H9 (cell line): ENCODE measurements around the gene AMY2B. TPM values are rescaled to one million over a fixed set of nuclear protein-coding genes. Genes with fewer than 3 reads are reported as not detected.

ENCODE experiments used
- DNase-seq: peaks from one replicate; pipeline ENCODE4 v3.0.0-alpha.2; 2017
- H2AFZ ChIP-seq: one replicate; pipeline ENCODE4 v1.6.1; 2013; ENCODE audit warnings: mild to moderate bottlenecking, low read length, control low read depth, moderate library complexity
- H2AK5ac ChIP-seq: 2 replicates; pipeline ENCODE4 v1.6.1; 2013; ENCODE audit warnings: low read length, control low read depth, mixed read lengths; ENCODE audit not compliant: insufficient read length
- H2BK120ac ChIP-seq: one replicate; pipeline ENCODE4 v1.6.1; 2013; ENCODE audit warnings: low read depth, mild to moderate bottlenecking, low read length, control low read depth, inconsistent platforms; ENCODE audit not compliant: poor library complexity, severe bottlenecking
- H2BK12ac ChIP-seq: 2 replicates; pipeline ENCODE4 v1.6.1; 2013; ENCODE audit warnings: low read length, control low read depth, mixed read lengths, low read depth; ENCODE audit not compliant: insufficient read length
- H2BK15ac ChIP-seq: 2 replicates; pipeline ENCODE4 v1.6.1; 2013; ENCODE audit warnings: low read depth, low read length, control low read depth
- H2BK20ac ChIP-seq: one replicate; pipeline ENCODE4 v1.6.1; 2013; ENCODE audit warnings: low read depth, mild to moderate bottlenecking, low read length, control low read depth, inconsistent platforms; ENCODE audit not compliant: poor library complexity, severe bottlenecking
- H2BK5ac ChIP-seq: 2 replicates; pipeline ENCODE4 v1.6.1; 2013; ENCODE audit warnings: low read length, control low read depth, mixed read lengths; ENCODE audit not compliant: insufficient read length
- H3K14ac ChIP-seq: 2 replicates; pipeline ENCODE4 v1.6.1; 2013; ENCODE audit warnings: low read length, control low read depth; ENCODE audit not compliant: insufficient read depth
- H3K18ac ChIP-seq: 2 replicates; pipeline ENCODE4 v1.6.1; 2013; ENCODE audit warnings: low read depth, mild to moderate bottlenecking, mixed read lengths, low read length, control low read depth; ENCODE audit not compliant: insufficient read length
- H3K23ac ChIP-seq: 2 replicates; pipeline ENCODE4 v1.6.1; 2013; ENCODE audit warnings: low read length, control low read depth, mixed read lengths, low read depth; ENCODE audit not compliant: insufficient read length
- H3K23me2 ChIP-seq: 2 replicates; pipeline ENCODE4 v1.6.1; 2013; ENCODE audit warnings: low read depth, mild to moderate bottlenecking, mixed read lengths, low read length, control low read depth; ENCODE audit not compliant: insufficient read length, poor library complexity, severe bottlenecking
- H3K27ac ChIP-seq: 2 replicates; pipeline ENCODE4 v1.5.1; 2013; ENCODE audit warnings: low read length, control low read depth, mixed read lengths, low read depth; ENCODE audit not compliant: insufficient read length
- H3K27me3 ChIP-seq: 2 replicates; pipeline ENCODE4 v1.6.1; 2013; ENCODE audit warnings: low read length, control low read depth, inconsistent platforms; ENCODE audit not compliant: insufficient read depth
- H3K4ac ChIP-seq: 2 replicates; pipeline ENCODE4 v1.6.1; 2013; ENCODE audit warnings: low read depth, mild to moderate bottlenecking, control low read depth, inconsistent platforms, low read length, moderate library complexity
- H3K4me1 ChIP-seq: 2 replicates; pipeline ENCODE4 v1.6.1; 2013; ENCODE audit warnings: low read length, control low read depth, inconsistent platforms; ENCODE audit not compliant: insufficient read depth
- H3K4me2 ChIP-seq: 2 replicates; pipeline ENCODE4 v1.6.1; 2013; ENCODE audit warnings: low read length, control low read depth, mixed read lengths; ENCODE audit not compliant: insufficient read length, insufficient read depth
- H3K56ac ChIP-seq: 2 replicates; pipeline ENCODE4 v1.6.1; 2013; ENCODE audit warnings: low read depth, mild to moderate bottlenecking, mixed read lengths, low read length, control low read depth; ENCODE audit not compliant: insufficient read length
- H3K79me1 ChIP-seq: 2 replicates; pipeline ENCODE4 v1.6.1; 2013; ENCODE audit warnings: low read depth, mild to moderate bottlenecking, moderate library complexity, low read length, control low read depth, inconsistent platforms; ENCODE audit not compliant: insufficient read depth, poor library complexity, severe bottlenecking
- H3K79me2 ChIP-seq: 2 replicates; pipeline ENCODE4 v1.6.1; 2013; ENCODE audit warnings: low read length, control low read depth, inconsistent platforms; ENCODE audit not compliant: insufficient read depth
- H3K9ac ChIP-seq: 2 replicates; pipeline ENCODE4 v1.6.1; 2013; ENCODE audit warnings: low read length, control low read depth, mixed read lengths; ENCODE audit not compliant: insufficient read length; ENCODE audit errors: extremely low read depth
- H3K9me3 ChIP-seq: one replicate; pipeline ENCODE4 v1.6.1; 2013; ENCODE audit warnings: low read depth, low read length, inconsistent platforms; ENCODE audit not compliant: control insufficient read depth
- H3T11ph ChIP-seq: one replicate; pipeline ENCODE4 v1.6.1; 2013; ENCODE audit warnings: mild to moderate bottlenecking, low read length, control low read depth, inconsistent platforms
- H4K20me1 ChIP-seq: one replicate; pipeline ENCODE4 v1.6.1; 2013; ENCODE audit not compliant: control insufficient read depth, insufficient read length, insufficient read depth
- H4K5ac ChIP-seq: 2 replicates; pipeline ENCODE4 v1.6.1; 2013; ENCODE audit warnings: low read depth, mild to moderate bottlenecking, mixed read lengths, low read length, control low read depth; ENCODE audit not compliant: insufficient read length
- H4K8ac ChIP-seq: replicated peaks from 2 replicates; pipeline ENCODE4 v1.6.1; 2013; ENCODE audit warnings: low read length, control low read depth, mixed read lengths, low read depth; ENCODE audit not compliant: insufficient read length
- H4K91ac ChIP-seq: 2 replicates; pipeline ENCODE4 v1.6.1; 2013; ENCODE audit warnings: low read depth, mild to moderate bottlenecking, moderate library complexity, mixed read lengths, low read length, control low read depth; ENCODE audit not compliant: insufficient read length
- H3K27ac Mint-ChIP-seq, 3 experiments: 2 replicates in 2 of 3; 3 replicates in 1 of 3; pipeline ENCODE4 v1.8.0; 2020 to 2021; ENCODE audit warnings: mixed read lengths in 3 of 3, mild to moderate bottlenecking in 1 of 3, moderate library complexity in 1 of 3
- H3K27me3 Mint-ChIP-seq: 2 replicates; pipeline ENCODE4 v1.8.0; 2021; ENCODE audit warnings: low read depth, mild to moderate bottlenecking, moderate library complexity, mixed read lengths
- H3K36me3 Mint-ChIP-seq, 3 experiments: 2 replicates in 2 of 3; 3 replicates in 1 of 3; pipeline ENCODE4 v1.8.0; 2020 to 2021; ENCODE audit warnings: low read depth in 3 of 3, mixed read lengths in 3 of 3; ENCODE audit not compliant: insufficient read depth in 1 of 3
- H3K4me1 Mint-ChIP-seq, 2 experiments: 2 replicates each; pipeline ENCODE4 v1.8.0; 2020; ENCODE audit warnings: mixed read lengths in 2 of 2
- H3K4me3 Mint-ChIP-seq, 2 experiments: 2 replicates in 1 of 2; 3 replicates in 1 of 2; pipeline ENCODE4 v1.8.0; 2020 to 2021; ENCODE audit warnings: mild to moderate bottlenecking in 2 of 2, mixed read lengths in 2 of 2, moderate library complexity in 1 of 2
- H3K9me3 Mint-ChIP-seq, 2 experiments: 2 replicates in 1 of 2; 3 replicates in 1 of 2; pipeline ENCODE4 v1.8.0; 2020; ENCODE audit warnings: mild to moderate bottlenecking in 2 of 2, mixed read lengths in 2 of 2, moderate library complexity in 1 of 2
- CTCF ChIP-seq: fragments of 200-600 bp; sonication (generic); conservative IDR thresholded peaks from 3 replicates; pipeline ENCODE4 v1.8.0; 2021; ENCODE audit warnings: antibody characterized with exemption, mild to moderate bottlenecking
- WGBS: extraction: QIAGEN DNeasy Blood & Tissue Kit; methylation state at CpG from one replicate; pipeline ENCODE4 v1.1.7; 2013; ENCODE audit warnings: missing lambda C conversion rate, low lambda C conversion rate, mixed read lengths; ENCODE audit not compliant: insufficient read length; ENCODE audit errors: extremely low coverage; 5-methylcytosine and 5-hydroxymethylcytosine counted together
- total RNA-seq: library from RNA; stranded (reverse); gene quantifications from 2 replicates; pipeline ENCODE4 v1.2.1, GENCODE V29; 2021

AMY2B gene
- total RNA-seq, 1 experiment from 2014 or later, result 0.90 TPM

GRCh38 chr1:103523346-103523745 lies 48.0 kb upstream of the AMY2B start:
- no peak overlapping the region for H2BK12ac ChIP-seq
- H3K27ac ChIP-seq, result no peak overlapping the region
- no peak overlapping the region for H4K8ac ChIP-seq
- H3K36me3 Mint-ChIP-seq, result peaks cover 3 to 8% (median 3%) of the 10 kb centered on the region in 3 experiments; a peak in 4 of 7 replicates
- H2AK5ac ChIP-seq, result no peak overlapping the region
- no peaks in the 10 kb centered on the region for H3K79me1 ChIP-seq
- H4K91ac ChIP-seq, result no peak overlapping the region
- no peak overlapping the region for H2BK120ac ChIP-seq
- no peak overlapping the region for H3K9ac ChIP-seq
- H4K20me1 ChIP-seq, result no peaks in the 10 kb centered on the region
- no peak overlapping the region for H2BK20ac ChIP-seq
- TF ChIP-seq CTCF, result no peak
- H3K4me1 ChIP-seq, result no peaks in the 10 kb centered on the region
- no peak overlapping the region for H2AFZ ChIP-seq
- no peaks in the 10 kb centered on the region for H3K79me2 ChIP-seq
- H4K5ac ChIP-seq, result no peak overlapping the region
- no peak overlapping the region for H3K56ac ChIP-seq
- no peaks in the 10 kb centered on the region for H3K9me3 ChIP-seq
- no peak overlapping the region for H3K18ac ChIP-seq
- no peak for DNase-seq
- H3K4me3 Mint-ChIP-seq, result no peak overlapping the region
- H2BK5ac ChIP-seq, result no peak overlapping the region
- no peak overlapping the region for H3K4ac ChIP-seq
- no peak overlapping the region for H3T11ph ChIP-seq
- WGBS, result no CpG with 5 or more reads among the region's 3 CpGs
- no peak overlapping the region for H3K23ac ChIP-seq
- H3K14ac ChIP-seq, result no peak overlapping the region
- no peaks in the 10 kb centered on the region for H3K27me3 ChIP-seq
- no peak overlapping the region for H3K4me2 ChIP-seq
- H2BK15ac ChIP-seq, result no peak overlapping the region
- peaks cover 3 to 11% of the 10 kb centered on the region in 2 experiments; a peak in 2 of 5 replicates for H3K9me3 Mint-ChIP-seq
- H3K27ac Mint-ChIP-seq, result no peak overlapping the region
- H3K27me3 Mint-ChIP-seq, result no peaks in the 10 kb centered on the region
- peaks cover 9 to 10% of the 10 kb centered on the region in 2 experiments for H3K4me1 Mint-ChIP-seq
- H3K23me2 ChIP-seq, result no peaks in the 10 kb centered on the region
